OCI-LY7 (cell line): ENCODE data around the gene NTF4. TPM values are rescaled to one million over a fixed set of nuclear protein-coding genes. Genes with fewer than 3 reads are reported as not detected.

ENCODE experiments used
- BruUV-seq: library from RNA; stranded (reverse); fragments of 400-500 nt; replicated peaks from 2 replicates; lab custom pipeline; 2021; lab: Mats Ljungman, UMichigan
- CTCF ChIA-PET: fragments of 300-600 bp; sonication (Branson Sonifier 250); formaldehyde crosslinking; loops from one replicate; lab custom pipeline; 2022; ENCODE audit warnings: antibody characterized with exemption; ENCODE audit not compliant: unreplicated experiment; lab: Charles Lee
- POLR2A ChIA-PET: fragments of 300-600 bp; sonication (Branson Sonifier 250); formaldehyde crosslinking; loops from one replicate; lab custom pipeline; 2022; ENCODE audit warnings: antibody characterized with exemption; lab: Charles Lee
- DNase-seq: peaks from one replicate; pipeline ENCODE4 v3.0.0-alpha.2; 2015; ENCODE audit warnings: low spot score
- H2AFZ ChIP-seq: fragments of 200-600 bp; sonication (generic), shearing (Covaris generic); 2 replicates; pipeline ENCODE4 v1.6.1; 2014; ENCODE audit warnings: mild to moderate bottlenecking, antibody characterized with exemption, low read length, moderate library complexity
- H3K27ac ChIP-seq: fragments of 200-600 bp; sonication (generic); 2 replicates; pipeline ENCODE4 v1.5.1; 2014; ENCODE audit warnings: mixed run types, low read depth, mild to moderate bottlenecking, moderate library complexity, low read length, inconsistent platforms; ENCODE audit not compliant: poor library complexity, severe bottlenecking
- H3K36me3 ChIP-seq: fragments of 200-600 bp; sonication (generic); 2 replicates; pipeline ENCODE4 v1.6.1; 2014; ENCODE audit warnings: mild to moderate bottlenecking, antibody characterized with exemption, low read length, moderate library complexity, mixed read lengths; ENCODE audit not compliant: insufficient read depth
- H3K4me1 ChIP-seq: fragments of 200-600 bp; sonication (generic); 2 replicates; pipeline ENCODE4 v1.5.1; 2014; ENCODE audit warnings: mild to moderate bottlenecking, low read length; ENCODE audit not compliant: insufficient read depth, poor library complexity, severe bottlenecking
- H3K4me2 ChIP-seq: fragments of 200-600 bp; sonication (generic); 2 replicates; pipeline ENCODE4 v1.6.1; 2014; ENCODE audit warnings: mild to moderate bottlenecking, low read length
- H3K4me3 ChIP-seq: fragments of 200-600 bp; sonication (generic); 2 replicates; pipeline ENCODE4 v1.5.1; 2014; ENCODE audit warnings: mild to moderate bottlenecking, low read depth, low read length; ENCODE audit not compliant: poor library complexity, severe bottlenecking
- H3K79me2 ChIP-seq: fragments of 200-600 bp; sonication (generic); 2 replicates; pipeline ENCODE4 v1.6.1; 2016; ENCODE audit warnings: low read depth, mild to moderate bottlenecking, low read length, moderate library complexity, mixed read lengths; ENCODE audit not compliant: insufficient read depth
- H3K9me2 ChIP-seq: fragments of 200-600 bp; sonication (generic); 2 replicates; pipeline ENCODE4 v1.6.1; 2016; ENCODE audit warnings: mild to moderate bottlenecking, low read length, mixed read lengths; ENCODE audit not compliant: insufficient read depth
- H3K9me3 ChIP-seq: fragments of 200-600 bp; sonication (generic); 2 replicates; pipeline ENCODE4 v1.6.1; 2014; ENCODE audit warnings: mild to moderate bottlenecking, mixed run types, low read length, mixed read lengths
- H4K20me1 ChIP-seq: fragments of 200-600 bp; sonication (generic); 2 replicates; pipeline ENCODE4 v1.6.1; 2014; ENCODE audit warnings: mild to moderate bottlenecking, antibody characterized with exemption, low read length, moderate library complexity, mixed read lengths; ENCODE audit not compliant: insufficient read depth
- CTCF ChIP-seq: fragments of 200-600 bp; sonication (generic); conservative IDR thresholded peaks from 2 replicates; pipeline ENCODE4 v1.5.1; 2014; ENCODE audit warnings: mild to moderate bottlenecking, antibody characterized with exemption, low read length, moderate library complexity, mixed read lengths
- EZH2phosphoT487 ChIP-seq: fragments of 200-600 bp; sonication (generic); IDR thresholded peaks from 2 replicates; pipeline ENCODE4 v1.6.1; 2018; ENCODE audit warnings: low read depth, borderline replicate concordance, mild to moderate bottlenecking, mixed run types, antibody characterized with exemption, low read length, moderate library complexity, mixed read lengths
- intact Hi-C: fragments of 100-400 bp; cut with micrococcal nuclease; formaldehyde crosslinking; loops from one replicate; pipeline ENCODE4 v1.10.0; 2022; ENCODE audit not compliant: unreplicated experiment
- small RNA-seq: library from RNA; depleted of rRNA; stranded (forward); fragments of <200 nt; gene quantifications from one replicate; pipeline ENCODE3, GENCODE V24; 2014
- total RNA-seq, 2 experiments: library from RNA; depleted of rRNA in 1 of 2; stranded (reverse); fragments of >200 nt in 1 of 2; shearing (Covaris generic) in 1 of 2; gene quantifications; 2 replicates each; pipeline ENCODE4 v1.2.3, GENCODE V29; 2014 to 2022

Gene NTF4
- total RNA-seq, 2 experiments from 2014 or later, result not detected

- no TSS peak for BruUV-seq
- TF ChIP-seq EZH2phosphoT487, result no peak
- peaks cover 26% of the 10 kb centered on the region for H3K4me1 ChIP-seq
- H3K4me3 ChIP-seq, result no peak overlapping the region
- DNase-seq, result no peak
- CTCF ChIA-PET, result no interaction called here
- no peaks in the 10 kb centered on the region for H3K9me3 ChIP-seq
- H3K27ac ChIP-seq, result no peak overlapping the region
- H4K20me1 ChIP-seq, result no peaks in the 10 kb centered on the region
- no peaks in the 10 kb centered on the region for H3K9me2 ChIP-seq
- intact Hi-C loops, result no loop called here
- no peaks in the 10 kb centered on the region for H3K79me2 ChIP-seq
- peaks cover 63% of the 10 kb centered on the region for H3K36me3 ChIP-seq
- H3K4me2 ChIP-seq, result no peak overlapping the region
- no peak overlapping the region for H2AFZ ChIP-seq
- POLR2A ChIA-PET, result no interaction called here
Measured at GRCh38 chr19:49014870-49015255, 49.8 kb downstream of the NTF4 start.

DNA sequence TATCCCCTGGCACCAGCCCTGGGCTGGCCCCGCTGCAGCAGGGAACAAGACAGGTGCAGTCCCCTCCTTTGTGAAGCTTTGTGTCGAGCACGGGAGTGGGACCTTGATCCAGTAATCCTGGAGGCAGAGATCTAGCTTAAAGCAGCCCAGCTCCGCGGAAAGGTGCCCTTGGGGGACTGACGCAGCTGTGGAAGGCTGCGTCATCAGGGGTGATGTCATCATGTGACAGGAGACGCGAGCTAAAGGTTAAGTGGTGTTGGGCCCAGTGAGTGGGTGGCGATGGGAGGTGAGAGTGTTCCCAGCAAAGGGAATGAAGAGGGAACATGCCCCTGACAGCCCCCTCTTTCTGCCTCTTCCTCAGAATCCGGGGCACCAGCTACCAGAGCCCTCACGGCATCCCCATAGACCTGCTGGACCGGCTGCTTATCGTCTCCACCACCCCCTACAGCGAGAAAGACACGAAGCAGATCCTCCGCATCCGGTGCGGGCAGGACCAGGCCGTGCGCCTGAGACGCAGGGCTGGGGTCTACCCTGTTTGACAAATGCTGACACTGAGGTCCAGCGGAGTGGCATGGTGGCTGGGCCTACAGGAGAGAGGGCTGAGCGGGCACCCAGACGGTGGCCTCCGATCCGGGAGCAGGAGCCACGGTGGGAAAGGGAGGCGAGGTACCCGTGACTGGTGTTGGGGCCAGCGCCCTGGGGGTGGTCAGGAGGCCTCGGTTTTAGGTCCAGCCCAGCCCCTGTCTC is 50.3 kb downstream of the NTF4 start:
- TF ChIP-seq CTCF (no peak), EZH2phosphoT487 (no peak)
- Histone ChIP-seq H3K4me2 (no peak overlapping the region), H3K36me3 (peaks cover 69% of the 10 kb centered on the region), H3K4me1 (peaks cover 21% of the 10 kb centered on the region), H2AFZ (no peak overlapping the region), H3K4me3 (no peak overlapping the region), H3K9me2 (no peaks in the 10 kb centered on the region), H3K79me2 (no peaks in the 10 kb centered on the region), H3K9me3 (no peaks in the 10 kb centered on the region), H4K20me1 (no peaks in the 10 kb centered on the region), H3K27ac (no peak overlapping the region)
- POLR2A ChIA-PET, result no interaction called here
- CTCF ChIA-PET, result no interaction called here
- DNase-seq, result no peak
- intact Hi-C loops, result no loop called here
- BruUV-seq, result no TSS peak

DNA sequence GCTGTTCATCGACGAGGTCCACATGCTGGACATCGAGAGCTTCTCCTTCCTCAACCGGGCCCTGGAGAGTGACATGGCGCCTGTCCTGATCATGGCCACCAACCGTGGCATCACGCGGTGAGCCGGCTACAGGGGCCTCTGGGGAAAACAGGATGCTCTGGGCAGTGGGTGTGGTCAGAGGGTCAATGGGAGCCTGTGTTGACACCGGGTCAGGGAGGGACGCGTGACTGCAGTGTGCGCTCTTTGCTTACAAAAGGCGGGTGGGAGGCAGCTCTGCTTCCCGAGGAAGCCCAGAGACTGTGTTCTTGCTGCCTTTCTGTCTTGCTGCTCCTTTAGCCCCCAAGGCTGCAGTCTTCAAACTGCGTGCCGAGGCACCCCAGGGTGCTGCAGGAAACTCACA is 53.4 kb downstream of the NTF4 start:
- POLR2A ChIA-PET, result no interaction called here
- intact Hi-C loops, result no loop called here
- no peak for DNase-seq
- no peak for TF ChIP-seq EZH2phosphoT487
- no peak for TF ChIP-seq CTCF
- no TSS peak for BruUV-seq
- Histone ChIP-seq H2AFZ (no peak overlapping the region), H3K4me3 (no peak overlapping the region), H3K79me2 (no peaks in the 10 kb centered on the region), H3K9me3 (no peaks in the 10 kb centered on the region), H4K20me1 (no peaks in the 10 kb centered on the region), H3K9me2 (no peaks in the 10 kb centered on the region), H3K27ac (no peak overlapping the region), H3K4me1 (no peaks in the 10 kb centered on the region), H3K4me2 (no peak overlapping the region), H3K36me3 (peaks cover 82% of the 10 kb centered on the region)
- CTCF ChIA-PET, result no interaction called here

Small RNAs within 50 kb of the gene (small RNA-seq; reads per million reads assigned to genes)
- gene RN7SL708P, result not detected

Other genes with a start within 250 kb of the NTF4 start
- 4.5 and 4.9 TPM in 2 replicates for gene HSD17B14, start 228.3 kb downstream of the NTF4 start, total RNA-seq (2014; rRNA removed; shearing (Covaris generic))
- gene HSD17B14, start 228.3 kb downstream of the NTF4 start, total RNA-seq (2022), result 1.8 and 3.2 TPM in 2 replicates
- 4.7 and 8.4 TPM in 2 replicates for gene PLEKHA4, start 196.2 kb downstream of the NTF4 start, total RNA-seq (2014; rRNA removed; shearing (Covaris generic))
- 8.1 and 8.8 TPM in 2 replicates for gene PLEKHA4, start 196.2 kb downstream of the NTF4 start, total RNA-seq (2022)
- 31.5 and 31.7 TPM in 2 replicates for gene PPP1R15A, start 192.4 kb downstream of the NTF4 start, total RNA-seq (2014; rRNA removed; shearing (Covaris generic))
- gene PPP1R15A, start 192.4 kb downstream of the NTF4 start, total RNA-seq (2022), result 23.4 and 23.8 TPM in 2 replicates
- gene TULP2, start 166.1 kb downstream of the NTF4 start, total RNA-seq (2014; rRNA removed; shearing (Covaris generic)), result 0.47 TPM in 1 of 2 replicates, not detected in the other
- gene TULP2, start 166.1 kb downstream of the NTF4 start, total RNA-seq (2022), result 1.6 and 2.9 TPM in 2 replicates
- gene NUCB1, start 164.5 kb downstream of the NTF4 start, total RNA-seq (2014; rRNA removed; shearing (Covaris generic)), result 72.6 and 88.7 TPM in 2 replicates
- 73.6 and 85.3 TPM in 2 replicates for gene NUCB1, start 164.5 kb downstream of the NTF4 start, total RNA-seq (2022)
- not detected in 2 replicates for gene DHDH, start 131.1 kb downstream of the NTF4 start, total RNA-seq (2014; rRNA removed; shearing (Covaris generic))
- 0.53 TPM in 1 of 2 replicates, not detected in the other for gene DHDH, start 131.1 kb downstream of the NTF4 start, total RNA-seq (2022)
- gene BAX, start 109.9 kb downstream of the NTF4 start, total RNA-seq (2014; rRNA removed; shearing (Covaris generic)), result 94.9 and 95.2 TPM in 2 replicates
- gene BAX, start 109.9 kb downstream of the NTF4 start, total RNA-seq (2022), result 83.9 and 93.7 TPM in 2 replicates
- 562 and 602 TPM in 2 replicates for gene FTL, start 99.5 kb downstream of the NTF4 start, total RNA-seq (2014; rRNA removed; shearing (Covaris generic))
- gene FTL, start 99.5 kb downstream of the NTF4 start, total RNA-seq (2022), result 438 and 467 TPM in 2 replicates
- gene GYS1, start 71.5 kb downstream of the NTF4 start, total RNA-seq (2014; rRNA removed; shearing (Covaris generic)), result 12.5 and 20.0 TPM in 2 replicates
- gene GYS1, start 71.5 kb downstream of the NTF4 start, total RNA-seq (2022), result 28.9 and 29.9 TPM in 2 replicates
- 265 and 272 TPM in 2 replicates for gene RUVBL2, start 70.9 kb downstream of the NTF4 start, total RNA-seq (2014; rRNA removed; shearing (Covaris generic))
- gene RUVBL2, start 70.9 kb downstream of the NTF4 start, total RNA-seq (2022), result 125 and 146 TPM in 2 replicates
- gene LHB, start 47.7 kb downstream of the NTF4 start, total RNA-seq (2014; rRNA removed; shearing (Covaris generic)), result 1.1 TPM in 1 of 2 replicates, not detected in the other
- not detected in 2 replicates for gene LHB, start 47.7 kb downstream of the NTF4 start, total RNA-seq (2022)
- gene CGB3, start 40.5 kb downstream of the NTF4 start, total RNA-seq (2014; rRNA removed; shearing (Covaris generic)), result not detected in 2 replicates
- gene CGB3, start 40.5 kb downstream of the NTF4 start, total RNA-seq (2022), result not detected in 2 replicates
- not detected in 2 replicates for gene CGB2, start 32.9 kb downstream of the NTF4 start, total RNA-seq (2014; rRNA removed; shearing (Covaris generic))
- not detected in 2 replicates for gene CGB2, start 32.9 kb downstream of the NTF4 start, total RNA-seq (2022)
- gene CGB1, start 27.9 kb downstream of the NTF4 start, total RNA-seq (2014; rRNA removed; shearing (Covaris generic)), result not detected in 2 replicates
- gene CGB1, start 27.9 kb downstream of the NTF4 start, total RNA-seq (2022), result not detected in 2 replicates
- gene CGB5, start 21.0 kb downstream of the NTF4 start, total RNA-seq (2014; rRNA removed; shearing (Covaris generic)), result not detected in 2 replicates
- not detected in 2 replicates for gene CGB5, start 21.0 kb downstream of the NTF4 start, total RNA-seq (2022)
- gene CGB8, start 15.7 kb downstream of the NTF4 start, total RNA-seq (2014; rRNA removed; shearing (Covaris generic)), result not detected in 2 replicates
- not detected in 2 replicates for gene CGB8, start 15.7 kb downstream of the NTF4 start, total RNA-seq (2022)
- not detected in 2 replicates for gene CGB7, start 7.1 kb downstream of the NTF4 start, total RNA-seq (2014; rRNA removed; shearing (Covaris generic))
- not detected in 2 replicates for gene CGB7, start 7.1 kb downstream of the NTF4 start, total RNA-seq (2022)
- not detected in 2 replicates for gene KCNA7, start 7.9 kb upstream of the NTF4 start, total RNA-seq (2014; rRNA removed; shearing (Covaris generic))
- not detected in 2 replicates for gene KCNA7, start 7.9 kb upstream of the NTF4 start, total RNA-seq (2022)
- 392 and 446 TPM in 2 replicates for gene SNRNP70, start 20.6 kb upstream of the NTF4 start, total RNA-seq (2014; rRNA removed; shearing (Covaris generic))
- 181 and 198 TPM in 2 replicates for gene SNRNP70, start 20.6 kb upstream of the NTF4 start, total RNA-seq (2022)
- 5.5 and 14.7 TPM in 2 replicates for gene LIN7B, start 49.6 kb upstream of the NTF4 start, total RNA-seq (2014; rRNA removed; shearing (Covaris generic))
- gene LIN7B, start 49.6 kb upstream of the NTF4 start, total RNA-seq (2022), result 3.6 and 4.8 TPM in 2 replicates
- gene C19orf73, start 54.3 kb upstream of the NTF4 start, total RNA-seq (2014; rRNA removed; shearing (Covaris generic)), result 5.9 and 8.3 TPM in 2 replicates
- gene C19orf73, start 54.3 kb upstream of the NTF4 start, total RNA-seq (2022), result 2.5 and 4.4 TPM in 2 replicates
- gene PPFIA3, start 54.7 kb upstream of the NTF4 start, total RNA-seq (2014; rRNA removed; shearing (Covaris generic)), result 17.1 and 21.2 TPM in 2 replicates
- 16.2 and 17.8 TPM in 2 replicates for gene PPFIA3, start 54.7 kb upstream of the NTF4 start, total RNA-seq (2022)
- gene HRC, start 90.6 kb upstream of the NTF4 start, total RNA-seq (2014; rRNA removed; shearing (Covaris generic)), result not detected in 2 replicates
- not detected in 2 replicates for gene HRC, start 90.6 kb upstream of the NTF4 start, total RNA-seq (2022)
- 11.6 and 20.9 TPM in 2 replicates for gene TRPM4, start 93.0 kb upstream of the NTF4 start, total RNA-seq (2014; rRNA removed; shearing (Covaris generic))
- gene TRPM4, start 93.0 kb upstream of the NTF4 start, total RNA-seq (2022), result 36.2 and 44.2 TPM in 2 replicates